RWPE1 (cell line): ENCODE measurements around the gene TBC1D1.

Experiments
- CTCF ChIA-PET: fragments of 350-600 bp; sonication (Branson Sonifier 250); formaldehyde crosslinking; extraction: SDS; loops from one replicate; lab custom pipeline; 2021; lab: Yijun Ruan, JAX
- POLR2A ChIA-PET: fragments of 400-600 bp; formaldehyde crosslinking; extraction: SDS; loops from one replicate; lab custom pipeline; 2020; ENCODE audit warnings: antibody characterized with exemption; ENCODE audit not compliant: low non-redundant PET; lab: Yijun Ruan, JAX
- DNase-seq: peaks from one replicate; pipeline ENCODE4 v3.0.0; 2012; ENCODE audit warnings: low spot score
- H3K27ac ChIP-seq: fragments of 450-650 bp; 2 replicates; pipeline ENCODE4 v1.5.1; 2017
- CTCF ChIP-seq: fragments of 450-650 bp; conservative IDR thresholded peaks from 2 replicates; pipeline ENCODE4 v1.5.1; 2017; ENCODE audit warnings: low read depth, mild to moderate bottlenecking

TBC1D1 gene

GRCh38 chr4:37882665-37883296 lies 8.1 kb upstream of the TBC1D1 start:
- POLR2A ChIA-PET = no interaction called here
- TF ChIP-seq CTCF = no peak
- CTCF ChIA-PET = no interaction called here
- DNase-seq = no peak
- no peak overlapping the region for H3K27ac ChIP-seq

- DNase-seq = no peak
- no peak overlapping the region for H3K27ac ChIP-seq
- no peak for TF ChIP-seq CTCF
- CTCF ChIA-PET = no interaction called here
- POLR2A ChIA-PET = no interaction called here
Observed at GRCh38 chr4:37884855-37885487, 5.9 kb upstream of the TBC1D1 start.

- POLR2A ChIA-PET = no interaction called here
- CTCF ChIA-PET = no interaction called here
- TF ChIP-seq CTCF = no peak
- no peak for DNase-seq
- no peak overlapping the region for H3K27ac ChIP-seq
Observed at GRCh38 chr4:37885496-37885895, 5.4 kb upstream of the TBC1D1 start.

GRCh38 chr4:37889849-37890800 lies 759 bp upstream of the TBC1D1 start:
- ChIA-PET POLR2A (no interaction called here), CTCF (no interaction called here)
- TF ChIP-seq CTCF = peak; percentile 31; the same call in 1 of the 2 replicates
- H3K27ac ChIP-seq = no peak overlapping the region
- DNase-seq = no peak

GRCh38 chr4:37891260-37892159 lies 626 bp downstream of the TBC1D1 start:
- CTCF ChIA-PET = interaction anchor here (0.5 to 1.4 kb wide), 3 partner anchors 10 to 66 kb away, joined by 3 to 4 read pairs (median 3); no protein-coding TSS in a partner anchor
- TF ChIP-seq CTCF = no peak
- H3K27ac ChIP-seq = no peak overlapping the region
- peak; percentile 31 for DNase-seq
- POLR2A ChIA-PET = interaction anchor here (0.8 kb wide), 1 partner anchor 65 kb away, joined by 5 read pairs; the partner anchor contains the start of gene PGM2
